ENCODE measurements around the gene ZFP36L2. TPM values are rescaled to one million over a fixed set of nuclear protein-coding genes. Genes with fewer than 3 reads are reported as not detected.

ZFP36L2 gene
- total and polyA plus RNA-seq, 9 of the 15 experiments (the other 6 are each of a cell fraction or from before 2014, with no cell fraction given): 4.1 to 60.6 (median 20.3) TPM

GRCh38 chr2:43219383-43220228 is 6.8 kb downstream of the ZFP36L2 start (continued):
- TF ChIP-seq MITF (IDR thresholded peaks at IDR 0.05) (no peak), MEIS2 (IDR thresholded peaks at IDR 0.05; ENCODE audit: partially characterized antibody) (peak; percentile 61), MED1 (CRISPR knock-in tag; IDR thresholded peaks at IDR 0.05; ENCODE audit: borderline replicate concordance) (no peak), TCF15 (CRISPR knock-in tag; IDR thresholded peaks at IDR 0.05) (no peak), ZNF316 (IDR thresholded peaks at IDR 0.05) (no peak), TBL1XR1 (IDR thresholded peaks at IDR 0.05; ENCODE audit: low read length in 2 of 2) (peak in 1 of 2 experiments; percentile 11; a peak in 1 of 4 replicates), STAT5B (CRISPR knock-in tag; IDR thresholded peaks at IDR 0.05) (no peak), CREB3L1 (IDR thresholded peaks at IDR 0.05; ENCODE audit: borderline replicate concordance, low read depth) (peak; percentile 49; the same call in 1 of the 2 replicates), DNMT1 (IDR thresholded peaks at IDR 0.05) (no peak), THRB (CRISPR knock-in tag; conservative IDR thresholded peaks at IDR 0.05) (no peak), SP1 (CRISPR knock-in tag; IDR thresholded peaks at IDR 0.05) (no peak), RUNX1 (IDR thresholded peaks at IDR 0.05; ENCODE audit: low read depth) (no peak), SAFB (IDR thresholded peaks at IDR 0.05; ENCODE audit: borderline replicate concordance, low read depth, low read length) (no peak), UBTF (IDR thresholded peaks at IDR 0.05; ENCODE audit: borderline replicate concordance in 1 of 2, low read depth in 2 of 2, low read length in 2 of 2) (peak; percentile 52 to 92; a peak in 2 of 4 replicates), TEAD1 (CRISPR knock-in tag; IDR thresholded peaks at IDR 0.05) (no peak; a peak in 1 of 4 replicates), ATF1 (CRISPR knock-in tag; IDR thresholded peaks at IDR 0.05) (no peak), ATF1 (tag; IDR thresholded peaks at IDR 0.05) (peak; percentile 52; the same call in 1 of the 2 replicates), HLTF (IDR thresholded peaks at IDR 0.05) (no peak; the same call in 1 of the 2 replicates), NCOA4 (IDR thresholded peaks at IDR 0.05; ENCODE audit: partially characterized antibody) (no peak), TRIM24 (IDR thresholded peaks at IDR 0.05) (peak in 1 of 2 experiments; percentile 45; a peak in 1 of 4 replicates), GATAD2B (IDR thresholded peaks at IDR 0.05; ENCODE audit: borderline replicate concordance) (no peak), NR3C1 (CRISPR knock-in tag; IDR thresholded peaks at IDR 0.05) (no peak)

All from K562 (cell line).